Measurements from ENCODE around the gene CPT1A. TPM values are rescaled to one million over a fixed set of nuclear protein-coding genes. Genes with fewer than 3 reads are reported as not detected.

The CPT1A gene
- total and polyA plus RNA-seq, 10 of the 15 experiments (the other 5 are each of a cell fraction or from before 2014, with no cell fraction given): 1.1 to 17.5 (median 6.0) TPM

DNA sequence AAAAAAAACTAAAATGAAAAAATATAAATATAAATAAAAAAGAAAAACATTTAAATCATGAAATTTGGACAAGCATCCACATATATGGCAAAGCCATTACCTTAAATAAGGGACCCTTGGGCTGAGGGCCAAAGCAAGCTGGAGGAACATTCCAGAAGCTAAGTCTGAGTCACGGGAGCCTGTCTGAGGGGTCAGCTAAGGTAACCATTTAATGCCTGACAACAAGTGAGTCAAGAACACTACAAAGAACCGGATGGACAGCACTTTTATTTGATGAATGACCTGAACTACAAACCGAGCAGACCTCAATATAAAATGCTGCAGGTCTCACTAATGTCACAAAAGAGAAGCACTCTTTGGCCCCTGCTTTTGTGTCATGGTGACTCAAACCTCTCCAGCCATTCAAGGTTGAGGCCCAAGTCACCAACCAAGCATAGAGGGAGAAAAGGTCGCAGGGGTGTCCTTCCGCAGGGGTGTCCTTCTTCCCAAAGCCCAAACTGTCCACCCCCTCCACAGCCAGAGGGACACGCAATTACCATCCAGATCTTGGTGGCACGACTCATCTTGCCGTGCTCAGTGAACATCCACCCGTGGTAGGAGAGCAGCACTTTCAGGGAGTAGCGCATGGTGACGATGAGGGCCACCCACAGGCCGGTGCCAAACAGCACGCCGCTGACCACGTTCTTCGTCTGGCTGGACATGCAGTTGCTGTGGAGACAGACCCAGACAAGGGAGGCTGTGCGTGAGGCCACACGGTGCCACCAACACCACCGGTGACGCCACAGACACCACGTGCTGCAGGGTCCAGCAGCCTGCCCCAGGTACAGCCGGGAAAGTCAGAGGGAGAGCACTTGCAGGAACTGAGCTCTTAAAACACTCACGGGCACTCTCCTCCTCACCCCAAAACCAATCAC is 34.5 kb downstream of the CPT1A start:
- no TSS peak for BruUV-seq (replicated peaks)
- H3K79me2 ChIP-seq (ENCODE audit: control insufficient read depth, insufficient read depth, low read length): no peaks in the 10 kb centered on the region
- ChIA-PET RAD21 (ENCODE audit: unreplicated experiment) (interaction anchor here (0.5 kb wide), 1 partner anchor 155 kb away, joined by 3 read pairs; no protein-coding TSS in a partner anchor), CTCF (interaction anchor here (0.8 to 1.8 kb wide), 2 partner anchors 9 to 40 kb away, joined by 4 to 6 read pairs; no protein-coding TSS in a partner anchor), SMC1A (ENCODE audit: uncharacterized antibody, unreplicated experiment) (interaction anchor here (0.6 kb wide), 1 partner anchor 70 kb away, joined by 3 read pairs; no protein-coding TSS in a partner anchor), POLR2A (interaction anchor here (0.6 kb wide), 2 partner anchors 8 to 499 kb away, joined by 3 read pairs; no protein-coding TSS in a partner anchor)
- no peak overlapping the region for H3K9ac ChIP-seq (ENCODE audit: control insufficient read depth, insufficient read depth, low read length)
- intact Hi-C loops (cut with micrococcal nuclease; ENCODE audit: unreplicated experiment) (no loop called here), in situ Hi-C loops (cut with MboI) (no loop called here)
- no peaks in the 10 kb centered on the region; a peak in 1 of 4 replicates for H3K36me3 ChIP-seq (ENCODE audit: control insufficient read depth in 2 of 2, insufficient read depth in 2 of 2, low read length in 1 of 2)
- FAIRE-seq (no peak), ATAC-seq (no peak), DNase-seq (ENCODE audit: low read depth, low spot score) (no peak)
- H3K4me1 ChIP-seq (ENCODE audit: control insufficient read depth, insufficient read depth, low read length): no peaks in the 10 kb centered on the region
- TF ChIP-seq, protein P1, sequence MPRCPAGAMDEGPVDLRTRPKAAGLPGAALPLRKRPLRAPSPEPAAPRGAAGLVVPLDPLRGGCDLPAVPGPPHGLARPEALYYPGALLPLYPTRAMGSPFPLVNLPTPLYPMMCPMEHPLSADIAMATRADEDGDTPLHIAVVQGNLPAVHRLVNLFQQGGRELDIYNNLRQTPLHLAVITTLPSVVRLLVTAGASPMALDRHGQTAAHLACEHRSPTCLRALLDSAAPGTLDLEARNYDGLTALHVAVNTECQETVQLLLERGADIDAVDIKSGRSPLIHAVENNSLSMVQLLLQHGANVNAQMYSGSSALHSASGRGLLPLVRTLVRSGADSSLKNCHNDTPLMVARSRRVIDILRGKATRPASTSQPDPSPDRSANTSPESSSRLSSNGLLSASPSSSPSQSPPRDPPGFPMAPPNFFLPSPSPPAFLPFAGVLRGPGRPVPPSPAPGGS (IDR thresholded peaks at IDR 0.05; ENCODE audit: borderline replicate concordance, insufficient read depth, low read depth, low read length, poor library complexity, severe bottlenecking): no peak
- TF ChIP-seq EP300 (IDR thresholded peaks at IDR 0.05; ENCODE audit: borderline replicate concordance in 1 of 2, control insufficient read depth in 1 of 2, low read depth in 2 of 2, low read length in 2 of 2) (no peak), STAT3 (IDR thresholded peaks at IDR 0.05; ENCODE audit: low read depth, low read length) (no peak), RAD51 (IDR thresholded peaks at IDR 0.05) (no peak), FOXK2 (IDR thresholded peaks at IDR 0.05) (no peak), NFYB (IDR thresholded peaks at IDR 0.05; ENCODE audit: insufficient read depth, low read depth, low read length) (no peak)
- TF ChIP-seq, protein P2, sequence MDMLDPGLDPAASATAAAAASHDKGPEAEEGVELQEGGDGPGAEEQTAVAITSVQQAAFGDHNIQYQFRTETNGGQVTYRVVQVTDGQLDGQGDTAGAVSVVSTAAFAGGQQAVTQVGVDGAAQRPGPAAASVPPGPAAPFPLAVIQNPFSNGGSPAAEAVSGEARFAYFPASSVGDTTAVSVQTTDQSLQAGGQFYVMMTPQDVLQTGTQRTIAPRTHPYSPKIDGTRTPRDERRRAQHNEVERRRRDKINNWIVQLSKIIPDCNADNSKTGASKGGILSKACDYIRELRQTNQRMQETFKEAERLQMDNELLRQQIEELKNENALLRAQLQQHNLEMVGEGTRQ (IDR thresholded peaks at IDR 0.05; ENCODE audit: borderline replicate concordance, low read depth, low read length): no peak
- TF ChIP-seq, protein P3, sequence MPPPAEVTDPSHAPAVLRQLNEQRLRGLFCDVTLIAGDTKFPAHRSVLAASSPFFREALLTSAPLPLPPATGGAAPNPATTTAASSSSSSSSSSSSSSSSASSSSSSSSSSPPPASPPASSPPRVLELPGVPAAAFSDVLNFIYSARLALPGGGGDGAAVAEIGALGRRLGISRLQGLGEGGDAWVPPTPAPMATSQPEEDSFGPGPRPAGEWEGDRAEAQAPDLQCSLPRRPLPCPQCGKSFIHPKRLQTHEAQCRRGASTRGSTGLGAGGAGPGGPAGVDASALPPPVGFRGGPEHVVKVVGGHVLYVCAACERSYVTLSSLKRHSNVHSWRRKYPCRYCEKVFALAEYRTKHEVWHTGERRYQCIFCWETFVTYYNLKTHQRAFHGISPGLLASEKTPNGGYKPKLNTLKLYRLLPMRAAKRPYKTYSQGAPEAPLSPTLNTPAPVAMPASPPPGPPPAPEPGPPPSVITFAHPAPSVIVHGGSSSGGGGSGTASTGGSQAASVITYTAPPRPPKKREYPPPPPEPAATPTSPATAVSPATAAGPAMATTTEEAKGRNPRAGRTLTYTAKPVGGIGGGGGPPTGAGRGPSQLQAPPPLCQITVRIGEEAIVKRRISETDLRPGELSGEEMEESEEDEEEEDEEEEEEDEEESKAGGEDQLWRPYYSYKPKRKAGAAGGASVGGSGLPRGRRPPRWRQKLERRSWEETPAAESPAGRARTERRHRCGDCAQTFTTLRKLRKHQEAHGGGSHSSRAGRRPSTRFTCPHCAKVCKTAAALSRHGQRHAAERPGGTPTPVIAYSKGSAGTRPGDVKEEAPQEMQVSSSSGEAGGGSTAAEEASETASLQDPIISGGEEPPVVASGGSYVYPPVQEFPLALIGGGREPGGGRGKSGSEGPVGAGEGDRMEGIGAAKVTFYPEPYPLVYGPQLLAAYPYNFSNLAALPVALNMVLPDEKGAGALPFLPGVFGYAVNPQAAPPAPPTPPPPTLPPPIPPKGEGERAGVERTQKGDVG (CRISPR knock-in tag; IDR thresholded peaks at IDR 0.05): no peak
- no peak overlapping the region for H3K27ac ChIP-seq (ENCODE audit: control insufficient read depth, insufficient read depth)
- no peak overlapping the region for H3K4me3 ChIP-seq
- H3K4me2 ChIP-seq (ENCODE audit: control insufficient read depth, insufficient read depth): no peak overlapping the region
- WGBS (ENCODE audit: insufficient coverage, insufficient replicate concordance, low lambda C conversion rate, missing lambda C conversion rate): 96% methylated on average over 23 of the region's 23 CpGs
- H4K20me1 ChIP-seq (ENCODE audit: control insufficient read depth, insufficient read depth): no peaks in the 10 kb centered on the region
- no peak overlapping the region for H2AFZ ChIP-seq (ENCODE audit: control insufficient read depth, low read depth, low read length)
- H3K9me3 ChIP-seq (replicated peaks; ENCODE audit: control insufficient read depth, insufficient read depth, low read length): no peaks in the 10 kb centered on the region
- no peaks in the 10 kb centered on the region for H3K27me3 ChIP-seq (replicated peaks in 1 of 2; ENCODE audit: control insufficient read depth in 2 of 2, insufficient read depth in 2 of 2, low read length in 1 of 2)
